GM12892 (cell line): ENCODE results near the gene TTC39A.

Source experiments
- POLR2AphosphoS5 ChIP-seq: IDR thresholded peaks from 2 replicates; pipeline ENCODE4 v1.6.1; 2011; ENCODE audit warnings: low read depth, low read length, control low read depth
- TAF1 ChIP-seq: IDR thresholded peaks from 2 replicates; pipeline ENCODE4 v1.6.1; 2011; ENCODE audit warnings: low read depth, mild to moderate bottlenecking, control low read depth, low read length, borderline replicate concordance

- TF ChIP-seq POLR2AphosphoS5 = no peak
- no peak for TF ChIP-seq TAF1
Observed at GRCh38 chr1:51253691-51254090, 76.7 kb downstream of the TTC39A start.
